ENCODE results near the gene RAET1G. TPM values are rescaled to one million over a fixed set of nuclear protein-coding genes. Genes with fewer than 3 reads are reported as not detected.
"Not testable (repeated sequence)": the region's sequence is repeated elsewhere in the genome, so short reads cannot be mapped to it uniquely, and the experiment has no call there.

RAET1G gene
- total RNA-seq, 2 experiments from 2014 or later, result not detected

GRCh38 chr6:149912680-149913079 is 10.2 kb downstream of the RAET1G start:
- H3K4me3 Mint-ChIP-seq; CTCF ChIA-PET; DNase-seq; POLR2A ChIA-PET; H3K4me1 Mint-ChIP-seq; H3K36me3 Mint-ChIP-seq (ENCODE audit: low read depth); H3K27ac Mint-ChIP-seq: not testable (repeated sequence)
- Mint-ChIP-seq H3K9me3 (peaks cover 11% of the 10 kb centered on the region), H3K27me3 (peaks cover 29% of the 10 kb centered on the region)

- ChIA-PET POLR2A (no interaction called here), CTCF (no interaction called here)
- Mint-ChIP-seq H3K9me3 (peaks cover 11% of the 10 kb centered on the region), H3K4me1 (no peaks in the 10 kb centered on the region), H3K27me3 (peaks cover 32% of the 10 kb centered on the region), H3K27ac (no peak overlapping the region), H3K36me3 (ENCODE audit: low read depth) (peaks cover 2% of the 10 kb centered on the region), H3K4me3 (no peak overlapping the region)
- no peak for DNase-seq
These were observed 12.2 kb downstream of the RAET1G start for GRCh38 chr6:149910721-149911151.

DNA sequence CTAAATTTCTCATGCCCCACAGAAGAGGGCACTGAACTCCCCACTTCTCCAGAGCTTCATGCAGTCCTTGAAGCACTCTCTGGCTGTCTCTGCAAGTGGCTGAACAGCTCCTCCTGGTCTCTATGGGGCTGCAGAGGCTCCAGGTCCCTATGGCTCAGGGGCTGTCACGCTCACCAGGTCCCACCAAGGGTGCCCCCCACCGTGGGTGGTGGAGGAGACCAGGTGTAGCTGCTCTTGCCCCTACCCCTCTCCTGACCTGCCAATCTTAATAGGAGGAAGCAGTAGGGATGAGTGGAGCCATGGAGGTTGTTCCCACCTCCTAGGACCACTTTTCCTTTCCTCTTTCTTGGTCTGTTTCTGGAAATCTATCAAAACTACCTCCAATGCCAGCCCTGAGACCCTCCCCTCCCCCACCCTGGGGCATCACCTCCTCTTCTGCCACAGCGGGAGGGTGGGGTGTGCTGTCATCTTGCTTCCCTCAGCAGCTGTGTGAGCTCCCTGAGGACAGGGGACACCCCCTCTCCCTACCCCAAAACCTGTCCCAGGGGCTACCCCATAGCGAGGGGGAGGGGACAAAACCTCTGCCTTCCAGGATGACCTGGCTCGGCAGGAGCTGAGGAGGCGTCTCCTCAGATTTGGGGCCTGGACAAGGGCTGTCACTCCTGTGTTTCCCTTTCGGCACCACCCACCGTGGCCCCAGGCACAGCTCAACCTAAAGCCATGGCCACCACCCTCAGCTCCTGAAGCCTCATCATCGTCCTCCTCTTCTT is 13.0 kb downstream of the RAET1G start:
- Mint-ChIP-seq H3K9me3 (peaks cover 11% of the 10 kb centered on the region), H3K27ac (no peak overlapping the region), H3K36me3 (ENCODE audit: low read depth) (peaks cover 2% of the 10 kb centered on the region), H3K4me3 (no peak overlapping the region), H3K4me1 (no peaks in the 10 kb centered on the region), H3K27me3 (peaks cover 34% of the 10 kb centered on the region)
- no peak for DNase-seq
- ChIA-PET CTCF (no interaction called here), POLR2A (no interaction called here)

DNA sequence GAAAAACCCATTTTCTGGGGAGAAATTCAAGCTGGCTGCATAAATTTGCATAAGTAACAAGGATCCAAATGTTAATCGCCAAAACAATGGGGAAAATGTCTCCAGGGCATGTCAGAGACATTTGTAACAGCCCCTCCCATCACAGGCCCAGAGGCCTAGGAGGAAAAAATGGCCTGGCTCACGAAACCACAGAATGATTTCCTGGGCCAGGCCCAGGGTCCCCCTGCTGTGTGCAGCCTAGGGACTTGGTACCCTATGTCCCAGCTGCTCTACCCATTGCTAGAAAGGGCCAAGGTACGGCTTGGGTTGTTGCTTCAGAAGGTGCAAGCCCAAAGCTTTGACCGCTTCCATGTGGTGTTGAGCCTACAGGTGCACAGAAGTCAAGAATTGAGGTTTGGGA is 14.4 kb downstream of the RAET1G start:
- H3K4me1 Mint-ChIP-seq; CTCF ChIA-PET; H3K4me3 Mint-ChIP-seq; H3K27ac Mint-ChIP-seq; POLR2A ChIA-PET; DNase-seq; H3K36me3 Mint-ChIP-seq (ENCODE audit: low read depth): not testable (repeated sequence)
- Mint-ChIP-seq H3K27me3 (peaks cover 24% of the 10 kb centered on the region), H3K9me3 (peaks cover 11% of the 10 kb centered on the region)

GRCh38 chr6:149907317-149907716 is 15.6 kb downstream of the RAET1G start:
- CTCF ChIA-PET, result no interaction called here

GRCh38 chr6:149906405-149906804 is 16.5 kb downstream of the RAET1G start:
- H3K27ac Mint-ChIP-seq, result no peak overlapping the region
- DNase-seq, result no peak
- H3K4me3 Mint-ChIP-seq, result no peak overlapping the region
- ChIA-PET POLR2A (no interaction called here), CTCF (interaction anchor here (0.6 kb wide), 1 partner anchor 74 kb away, joined by 5 read pairs; no protein-coding TSS in a partner anchor)
- no peaks in the 10 kb centered on the region for H3K4me1 Mint-ChIP-seq
- peaks cover 2% of the 10 kb centered on the region for H3K36me3 Mint-ChIP-seq (ENCODE audit: low read depth)
- peaks cover 18% of the 10 kb centered on the region for H3K27me3 Mint-ChIP-seq
- peaks cover 11% of the 10 kb centered on the region for H3K9me3 Mint-ChIP-seq

More at GRCh38 chr6:149907317-149907716, 15.6 kb downstream of the RAET1G start:
- Mint-ChIP-seq H3K27me3 (peaks cover 14% of the 10 kb centered on the region), H3K4me3 (no peak overlapping the region), H3K27ac (no peak overlapping the region), H3K9me3 (peaks cover 11% of the 10 kb centered on the region), H3K36me3 (ENCODE audit: low read depth) (peaks cover 2% of the 10 kb centered on the region), H3K4me1 (no peaks in the 10 kb centered on the region)
- POLR2A ChIA-PET, result no interaction called here
- DNase-seq, result no peak

GRCh38 chr6:149905911-149906371 is 17.0 kb downstream of the RAET1G start:
- CTCF ChIA-PET, result interaction anchor here (0.6 kb wide), 1 partner anchor 73 kb away, joined by 5 read pairs; no protein-coding TSS in a partner anchor
- no peak overlapping the region for H3K27ac Mint-ChIP-seq

DNA sequence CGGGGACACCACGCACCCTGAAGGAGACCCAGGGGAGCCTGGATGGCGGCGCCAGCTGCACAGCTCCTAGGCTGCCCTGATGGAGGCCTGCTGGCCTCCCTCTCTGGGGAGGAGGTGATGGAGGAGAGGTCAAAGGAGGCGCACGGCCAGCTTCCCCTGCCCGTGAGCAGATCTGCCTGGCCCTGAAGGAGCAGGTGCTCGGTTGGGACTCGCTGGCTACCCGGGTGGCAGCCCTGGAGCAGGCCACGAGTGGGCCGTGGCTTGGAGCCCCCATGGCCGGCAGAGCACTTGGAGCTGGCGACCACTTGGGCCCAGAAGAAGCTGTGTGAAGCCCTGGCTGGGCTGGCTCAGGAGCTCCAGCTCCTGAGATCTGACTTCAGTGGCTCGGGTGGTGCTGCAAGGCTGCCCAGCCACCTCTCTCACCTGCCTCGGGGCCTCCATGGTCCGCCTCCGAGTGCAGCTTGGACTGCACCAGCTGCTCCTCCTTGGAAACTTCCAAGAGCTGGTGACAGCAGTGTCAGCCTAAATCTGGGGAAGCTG is 17.5 kb downstream of the RAET1G start:
- DNase-seq, result peak; percentile 1
- ChIA-PET CTCF (no interaction called here), POLR2A (interaction anchor here (1.2 kb wide), 1 partner anchor 9 kb away, joined by 4 read pairs; no protein-coding TSS in a partner anchor)
- peaks cover 11% of the 10 kb centered on the region for H3K9me3 Mint-ChIP-seq
- H3K4me3 Mint-ChIP-seq, result no peak overlapping the region
- H3K27ac Mint-ChIP-seq, result no peak overlapping the region
- peaks cover 2% of the 10 kb centered on the region for H3K36me3 Mint-ChIP-seq (ENCODE audit: low read depth)
- H3K27me3 Mint-ChIP-seq, result peaks cover 17% of the 10 kb centered on the region
- H3K4me1 Mint-ChIP-seq, result no peaks in the 10 kb centered on the region

More at GRCh38 chr6:149905911-149906371, 17.0 kb downstream of the RAET1G start:
- Mint-ChIP-seq H3K4me1 (no peaks in the 10 kb centered on the region), H3K9me3 (peaks cover 11% of the 10 kb centered on the region), H3K36me3 (ENCODE audit: low read depth) (peaks cover 2% of the 10 kb centered on the region), H3K27me3 (peaks cover 18% of the 10 kb centered on the region), H3K4me3 (no peak overlapping the region)
- POLR2A ChIA-PET, result interaction anchor here (1.2 kb wide), 1 partner anchor 9 kb away, joined by 4 read pairs; no protein-coding TSS in a partner anchor
- no peak for DNase-seq

DNA sequence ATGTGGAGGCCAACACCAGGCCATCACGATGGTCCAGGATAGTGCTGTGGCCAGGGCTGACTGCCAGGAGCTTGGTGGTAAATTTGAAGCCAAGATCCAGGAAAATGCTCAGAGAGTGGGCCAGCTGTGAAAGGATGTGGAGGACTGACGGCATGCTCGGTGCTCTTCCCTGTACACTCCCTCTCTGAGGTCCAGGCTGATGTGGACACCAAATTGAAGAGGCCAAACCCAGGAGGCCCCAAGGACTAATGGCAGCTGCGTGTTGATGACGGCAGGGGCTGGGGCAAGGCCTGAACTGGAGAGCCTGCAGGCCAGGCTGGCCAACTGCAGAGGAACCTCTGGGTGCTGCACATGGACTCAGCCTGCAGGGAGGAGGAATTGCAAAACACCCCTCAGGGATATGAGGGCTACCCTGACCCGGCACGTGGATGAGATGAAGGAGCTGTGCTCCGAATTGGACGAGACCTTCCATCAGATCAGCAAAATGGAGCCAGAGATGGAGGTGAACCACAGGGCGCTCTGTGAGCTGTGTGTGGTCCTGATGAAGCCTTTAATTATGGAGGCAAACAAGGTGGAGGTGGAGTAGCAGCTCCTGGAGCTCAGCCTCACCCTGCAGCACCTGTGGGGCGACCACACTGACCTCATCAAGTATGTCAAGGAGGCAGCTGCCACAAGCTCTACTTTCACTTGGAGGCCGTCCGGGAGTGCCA is 18.1 kb downstream of the RAET1G start:
- H3K36me3 Mint-ChIP-seq (ENCODE audit: low read depth), result peaks cover 2% of the 10 kb centered on the region
- H3K27ac Mint-ChIP-seq, result no peak overlapping the region
- POLR2A ChIA-PET, result interaction anchor here (1.0 to 1.2 kb wide), 2 partner anchors 8 to 63 kb away, joined by 3 to 4 read pairs; no protein-coding TSS in a partner anchor
- no peak overlapping the region for H3K4me3 Mint-ChIP-seq
- CTCF ChIA-PET, result interaction anchor here (1.1 kb wide), 1 partner anchor 10 kb away, joined by 3 read pairs; no protein-coding TSS in a partner anchor
- peaks cover 11% of the 10 kb centered on the region for H3K9me3 Mint-ChIP-seq
- DNase-seq, result peak; percentile 14
- H3K27me3 Mint-ChIP-seq, result peaks cover 16% of the 10 kb centered on the region
- no peaks in the 10 kb centered on the region for H3K4me1 Mint-ChIP-seq

- H3K9me3 Mint-ChIP-seq, result peaks cover 11% of the 10 kb centered on the region
- H3K27me3 Mint-ChIP-seq, result peaks cover 14% of the 10 kb centered on the region
- H3K4me1 Mint-ChIP-seq, result no peaks in the 10 kb centered on the region
- peaks cover 2% of the 10 kb centered on the region for H3K36me3 Mint-ChIP-seq (ENCODE audit: low read depth)
- DNase-seq, result peak; percentile 8
- POLR2A ChIA-PET, result interaction anchor here (1.0 kb wide), 1 partner anchor 62 kb away, joined by 3 read pairs; no protein-coding TSS in a partner anchor
- no peak overlapping the region for H3K4me3 Mint-ChIP-seq
- H3K27ac Mint-ChIP-seq, result no peak overlapping the region
- CTCF ChIA-PET, result interaction anchor here (1.1 kb wide), 1 partner anchor 9 kb away, joined by 3 read pairs; no protein-coding TSS in a partner anchor
These were observed 18.8 kb downstream of the RAET1G start for GRCh38 chr6:149903938-149904611.

- Mint-ChIP-seq H3K4me1 (peaks cover 14% of the 10 kb centered on the region), H3K27me3 (peaks cover 11% of the 10 kb centered on the region), H3K36me3 (ENCODE audit: low read depth) (no peaks in the 10 kb centered on the region), H3K9me3 (no peaks in the 10 kb centered on the region), H3K27ac (no peak overlapping the region), H3K4me3 (no peak overlapping the region)
- CTCF ChIA-PET, result no interaction called here
- POLR2A ChIA-PET, result no interaction called here
- DNase-seq, result no peak
These were observed 21.3 kb downstream of the RAET1G start for GRCh38 chr6:149901444-149902140.

Measured in activated CD4-positive, alpha-beta memory T cell treated with anti-CD3 and anti-CD28 coated beads, Interleukin-2, amount 10 ng/mL, durations not matched to agents 7 days and 5 days (primary cell).